Adrenal gland (tissue), 19 donors: ENCODE results near the gene ENTPD3. TPM values are rescaled to one million over a fixed set of nuclear protein-coding genes. Genes with fewer than 3 reads are reported as not detected.

Experiments used
- DNase-seq, 7 donors: peaks; one replicate each; pipeline ENCODE4 v3.0.0-alpha.2; 2019 to 2020
- H3K27ac ChIP-seq, 5 donors: fragments of 200-600 bp; sonication (generic) in 4 of 5; 1 replicate in 3 of 5; 2 replicates in 2 of 5; pipeline versions ENCODE4 v1.5.1 to v1.8.0; 2016 to 2020; ENCODE audit warnings: mild to moderate bottlenecking in 1 of 5
- H3K27me3 ChIP-seq: fragments of 200-600 bp; 2 replicates; pipeline ENCODE4 v1.8.0; 2021
- H3K36me3 ChIP-seq, 2 donors: fragments of 200-600 bp; replicated peaks in 1 of 2; 1 replicate in 1 of 2; 2 replicates in 1 of 2; pipeline versions ENCODE4 v1.5.1 to v1.8.0; 2018 to 2022
- H3K4me1 ChIP-seq, 2 donors: fragments of 200-600 bp; replicated peaks in 1 of 2; 1 replicate in 1 of 2; 2 replicates in 1 of 2; pipeline versions ENCODE4 v1.5.1 to v1.8.0; 2018 to 2021
- H3K4me3 ChIP-seq, 4 donors: fragments of 200-600 bp; sonication (generic) in 3 of 4; one replicate each; pipeline ENCODE4 v1.5.1; 2016 to 2018
- H3K9me3 ChIP-seq, 3 donors: fragments of 200-600 bp; sonication (generic) in 1 of 3; replicated peaks in 1 of 3; 1 replicate in 2 of 3; 2 replicates in 1 of 3; pipeline versions ENCODE4 v1.5.1 to v1.8.0; 2016 to 2021
- CTCF ChIP-seq, 6 experiments: fragments of 450-650 bp in 4 of 6; fragments of 200-600 bp in 2 of 6; sonication (generic) in 1 of 6; IDR thresholded peaks; 1 replicate in 5 of 6; 2 replicates in 1 of 6; pipeline versions ENCODE4 v1.5.1 to v1.8.0; 2016 to 2021; ENCODE audit warnings: antibody characterized with exemption in 6 of 6, mild to moderate bottlenecking in 2 of 6, moderate library complexity in 1 of 6
- POLR2A ChIP-seq, 2 donors: fragments of 450-650 bp; IDR thresholded peaks; one replicate each; pipeline ENCODE4 v1.6.1; 2017; ENCODE audit warnings: antibody characterized with exemption in 2 of 2, mild to moderate bottlenecking in 2 of 2, moderate library complexity in 1 of 2
- WGBS, 4 donors: extraction: QIAGEN DNeasy Blood & Tissue Kit in 2 of 4; methylation state at CpG; one replicate each; pipeline versions ENCODE4 v1.1.5 to v1.1.7; 2013 to 2017; 5-methylcytosine and 5-hydroxymethylcytosine counted together
- intact Hi-C, 2 donors: fragments of 100-400 bp; cut with DNase I; formaldehyde crosslinking; loops; one replicate each; pipeline versions ENCODE4 v1.14.1 to v1.15.0; 2022 to 2023
- long read RNA-seq, 10 donors: library from polyadenylated mRNA in 3 of 10; unstranded in 2 of 10; stranded (forward) in 1 of 10; transcript quantifications; one replicate each; pipeline ENCODE4 v2.0.0 and lab custom pipeline, GENCODE V29; 2021 to 2026
- polyA plus RNA-seq, 3 donors: library from polyadenylated mRNA; stranded (reverse); fragments of 200-250 nt in 2 of 3; fragments of 350-450 nt in 1 of 3; fragmentation: Illumina TruSeq in 1 of 3; extraction: RNeasy Lipid Tissue Mini Kit (QIAGEN cat#74804) in 1 of 3; gene quantifications; one replicate each; pipeline ENCODE4 v1.2.3, GENCODE V29; 2013 to 2014
- total RNA-seq, 9 donors: library from RNA; depleted of rRNA in 4 of 9; stranded (reverse); fragments of >200 nt in 4 of 9; fragments of 120-200 nt in 1 of 9; fragmentation: NEBNext Ultra II Directional in 1 of 9; extraction: Animal tissue kit (Norgen Biotek cat#: 25700) in 1 of 9; gene quantifications; one replicate each; pipeline versions ENCODE4 v1.1.0 to v1.2.4, GENCODE V29; 2013 to 2023
- donor health status: healthy with polysubstance abuse.
- donor health status: Bipolar disorder and iron deficiency.
- donor health status: DM: yes; HTN: yes; CAD: no.
- donor health status: DM: no; HTN: no; CAD: no.
- donor health status: DM: no; HTN: no; CAD: no.
- donor health status: DM: yes; HTN: yes; CAD: no.

The ENTPD3 gene
- total RNA-seq, result under 1 TPM in 4 of 9 donors, not detected in 5; 0.08 to 0.72 (median 0.36) TPM
- polyA plus RNA-seq, result under 1 TPM; 0.16 to 0.70 (median 0.54) TPM
- long read RNA-seq, donor 1, result 0 reads
- long read RNA-seq, donor 2, result 0 reads
- long read RNA-seq, donor 3, result 0 reads
- long read RNA-seq, donor 4, result 0 reads
- long read RNA-seq, donor 5, result 0 reads
- long read RNA-seq, donor 6, result 0 reads
- long read RNA-seq, donor 7, result 0 reads
- long read RNA-seq, donor 8, partial matches to known transcripts, result 0 of 6 reads
- long read RNA-seq, donor 8, other reads (novel, unspliced or antisense), result 6 of 6 reads
- long read RNA-seq, donor 9, partial matches to known transcripts, result 0 of 6 reads
- long read RNA-seq, donor 9, other reads (novel, unspliced or antisense), result 6 of 6 reads
- long read RNA-seq, donor 10, result 0 reads

- WGBS, 4 donors, result 11 to 30% (median 12%) methylated on average over 25 to 49 of the region's 49 CpGs
- peak in 1 of 7 donors; percentile 9 for DNase-seq
These were observed at the start of gene ENTPD3 for GRCh38 chr3:40387001-40387894. Gene ENTPD3 (plus strand): TSS chr3:40387184. CDS start chr3:40388058, 874 bp downstream.

GRCh38 chr3:40339871-40340270, 47.1 kb upstream of the ENTPD3 start:
- no peak for DNase-seq
- Histone ChIP-seq H3K27ac (no peak overlapping the region), H3K4me3 (no peak overlapping the region), H3K27me3 (no peaks in the 10 kb centered on the region), H3K36me3 (no peaks in the 10 kb centered on the region), H3K9me3 (no peaks in the 10 kb centered on the region), H3K4me1 (no peaks in the 10 kb centered on the region)
- TF ChIP-seq POLR2A (IDR thresholded peaks at IDR 0.05) (no peak), CTCF (IDR thresholded peaks at IDR 0.05) (no peak)
- WGBS, 4 donors, result 60 to 81% (median 63%) methylated on average over 1 of the region's 1 CpG
- intact Hi-C loops, result no loop called here

More at GRCh38 chr3:40387001-40387894, at the start of gene ENTPD3:
- intact Hi-C loops, result no loop called here
- no peak for TF ChIP-seq POLR2A (IDR thresholded peaks at IDR 0.05)
- no peak for TF ChIP-seq CTCF (IDR thresholded peaks at IDR 0.05)
- Histone ChIP-seq H3K36me3 (no peaks in the 10 kb centered on the region), H3K27ac (no peak within 1 kb of the TSS), H3K27me3 (peaks cover 6% of the 10 kb centered on the region), H3K9me3 (no peaks in the 10 kb centered on the region), H3K4me3 (peak within 1 kb of the TSS in 1 of 4 donors; percentile 37), H3K4me1 (peaks cover 0 to 4% of the 10 kb centered on the region in 2 donors)

GRCh38 chr3:40340541-40341170, 46.3 kb upstream of the ENTPD3 start:
- 65 to 75% (median 70%) methylated on average over 1 of the region's 1 CpG for WGBS, 4 donors
- H3K4me1 ChIP-seq, result no peaks in the 10 kb centered on the region
- H3K36me3 ChIP-seq, result no peaks in the 10 kb centered on the region
- H3K27ac ChIP-seq, result no peak overlapping the region
- no peak overlapping the region for H3K4me3 ChIP-seq
- no peak for TF ChIP-seq POLR2A (IDR thresholded peaks at IDR 0.05)
- TF ChIP-seq CTCF (IDR thresholded peaks at IDR 0.05), result no peak
- DNase-seq, result no peak
- H3K9me3 ChIP-seq, result no peaks in the 10 kb centered on the region
- no peaks in the 10 kb centered on the region for H3K27me3 ChIP-seq
- intact Hi-C loops, result no loop called here

GRCh38 chr3:40341671-40342070, 45.3 kb upstream of the ENTPD3 start:
- intact Hi-C loops, result no loop called here
- TF ChIP-seq POLR2A (IDR thresholded peaks at IDR 0.05) (no peak), CTCF (IDR thresholded peaks at IDR 0.05) (no peak)
- H3K4me3 ChIP-seq, result no peak overlapping the region

More at GRCh38 chr3:40341671-40342070, 45.3 kb upstream of the ENTPD3 start:
- no peaks in the 10 kb centered on the region for H3K4me1 ChIP-seq
- H3K27me3 ChIP-seq, result no peaks in the 10 kb centered on the region
- H3K36me3 ChIP-seq, result no peaks in the 10 kb centered on the region
- no peak overlapping the region for H3K27ac ChIP-seq
- H3K9me3 ChIP-seq, result no peaks in the 10 kb centered on the region
- DNase-seq, result no peak
